Epithelial cell of umbilical artery (primary cell): Measurements from ENCODE around the gene MPP2. TPM values are rescaled to one million over a fixed set of nuclear protein-coding genes. Genes with fewer than 3 reads are reported as not detected.

Experiments used
- total RNA-seq: library from RNA; depleted of rRNA; stranded (reverse); fragments of >200 nt; gene quantifications from 2 replicates; pipeline ENCODE4 v1.2.3, GENCODE V29; 2014

Gene MPP2
- total RNA-seq, result 0.97 and 1.7 TPM in 2 replicates

GRCh38 chr17:43907425-43907981 lies at the start of gene MPP2:
Gene MPP2 (minus strand): TSS chr17:43907536. CDS start chr17:43904460, 3,076 bp downstream.

GRCh38 chr17:43953746-43954145 lies 46.4 kb upstream of the MPP2 start, which contains the start of gene PYY:
Gene PYY (minus strand): TSS chr17:43953940. CDS start chr17:43953483, 457 bp downstream.

GRCh38 chr17:43942051-43942685 lies 34.8 kb upstream of the MPP2 start, which contains the start of gene PPY:
Gene PPY (minus strand): TSS chr17:43942476. CDS start chr17:43941654, 822 bp downstream.

GRCh38 chr17:43846963-43847371 lies 60.4 kb downstream of the MPP2 start, which contains the start of gene CD300LG:
Gene CD300LG (plus strand): TSS chr17:43847176. CDS start chr17:43847217, 41 bp downstream.

DNA sequence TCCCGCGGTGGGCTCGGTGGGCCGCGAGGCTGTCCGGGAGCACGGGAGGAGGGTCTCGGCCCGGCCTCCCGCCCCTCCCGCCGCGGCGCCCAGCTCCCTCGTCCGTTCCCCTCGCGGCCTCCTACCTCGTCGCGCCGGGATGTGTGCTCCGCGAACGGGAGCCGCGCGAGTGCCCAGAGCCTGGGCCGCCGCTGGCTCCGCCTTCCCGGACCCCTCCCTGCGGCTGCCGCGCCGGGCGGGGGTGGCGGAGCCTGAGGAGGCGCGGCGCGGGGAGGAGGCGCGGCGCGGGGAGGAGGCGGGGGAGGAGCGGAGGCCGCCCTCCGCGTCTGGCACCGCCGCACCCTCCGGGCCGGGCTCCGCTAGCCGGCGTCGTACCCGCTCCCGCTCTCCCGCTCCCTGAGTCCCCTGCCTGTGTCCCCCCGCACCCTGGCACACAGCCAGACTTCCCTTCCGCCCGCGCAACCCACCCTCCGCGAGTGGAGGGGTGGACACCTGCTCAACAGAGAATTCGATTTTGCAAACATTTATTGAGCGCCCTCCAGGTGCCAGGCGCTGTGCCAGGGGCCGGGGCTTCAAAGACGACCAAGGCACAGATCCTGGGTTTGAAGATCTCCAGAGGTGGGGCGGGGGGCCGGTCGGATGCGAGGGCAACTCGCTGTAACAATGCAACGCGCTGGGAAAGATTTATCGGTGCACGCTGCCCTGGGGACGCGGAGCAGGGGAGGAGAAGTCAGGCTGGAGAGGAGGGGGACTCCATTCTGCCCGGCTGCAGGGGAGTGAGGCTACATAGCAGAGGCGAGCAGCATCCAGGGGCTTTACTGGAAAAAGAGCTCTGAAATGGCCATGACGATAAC lies 74.1 kb downstream of the MPP2 start, which contains the start of gene MPP3:
TSS of gene MPP3 (minus strand) at position 171 of the 854 bp plus-strand sequence. CDS start 1,240 bp downstream, outside the sequence.

Other genes starting within 250 kb of the MPP2 start
- not detected in 2 replicates for gene MEOX1, start 245.6 kb downstream of the MPP2 start, total RNA-seq
- not detected in 2 replicates for gene SOST, start 148.7 kb downstream of the MPP2 start, total RNA-seq
- gene DUSP3, start 128.6 kb downstream of the MPP2 start, total RNA-seq, result 33.8 and 49.7 TPM in 2 replicates
- not detected in 2 replicates for gene CFAP97D1, start 127.1 kb downstream of the MPP2 start, total RNA-seq
- gene MPP3, start 74.4 kb downstream of the MPP2 start, total RNA-seq, result 5.5 and 6.8 TPM in 2 replicates
- not detected in 2 replicates for gene CD300LG, start 60.4 kb downstream of the MPP2 start, total RNA-seq
- gene PPY, start 34.9 kb upstream of the MPP2 start, total RNA-seq, result not detected in 2 replicates
- gene PYY, start 46.4 kb upstream of the MPP2 start, total RNA-seq, result not detected in 2 replicates
- 3.2 and 13.4 TPM in 2 replicates for gene NAGS, start 97.1 kb upstream of the MPP2 start, total RNA-seq
- gene TMEM101, start 107.4 kb upstream of the MPP2 start, total RNA-seq, result 83.3 and 104 TPM in 2 replicates
- gene LSM12, start 159.1 kb upstream of the MPP2 start, total RNA-seq, result 33.0 and 35.4 TPM in 2 replicates
- gene G6PC3, start 163.2 kb upstream of the MPP2 start, total RNA-seq, result 18.2 and 20.5 TPM in 2 replicates
- 18.5 and 20.7 TPM in 2 replicates for gene HDAC5, start 216.1 kb upstream of the MPP2 start, total RNA-seq
- 1.6 and 1.7 TPM in 2 replicates for gene HROB, start 234.4 kb upstream of the MPP2 start, total RNA-seq